Anterior cingulate cortex (tissue), 58 donors: ENCODE measurements around the gene DGCR2.

Source experiments
- DNase-seq, 58 donors: peaks; one replicate each; lab custom pipeline; 2025; lab: John Stamatoyannopoulos, UW

DGCR2 gene

GRCh38 chr22:19128946-19129727 lies 6.9 kb upstream of the DGCR2 start:
- DNase-seq, result no peak

GRCh38 chr22:19128009-19128401 lies 5.8 kb upstream of the DGCR2 start:
- DNase-seq, result no peak

GRCh38 chr22:19127329-19128008 lies 5.3 kb upstream of the DGCR2 start:
- DNase-seq, result no peak

GRCh38 chr22:19126309-19127273 lies 4.4 kb upstream of the DGCR2 start:
- no peak for DNase-seq

- DNase-seq, result no peak
These were observed 3.5 kb upstream of the DGCR2 start for GRCh38 chr22:19125474-19126308.

GRCh38 chr22:19125011-19125410 lies 2.8 kb upstream of the DGCR2 start:
- no peak for DNase-seq

- DNase-seq, result peak in 3 of 58 donors; percentile 30 to 48 (median 32)
These were observed 2.2 kb upstream of the DGCR2 start for GRCh38 chr22:19124377-19124776.

- DNase-seq, result no peak
These were observed 1.7 kb upstream of the DGCR2 start for GRCh38 chr22:19123936-19124335.

- peak in 3 of 58 donors; percentile 56 to 59 (median 57) for DNase-seq
These were observed 710 bp upstream of the DGCR2 start for GRCh38 chr22:19122752-19123492.

GRCh38 chr22:19121631-19122142 lies 525 bp downstream of the DGCR2 start:
- DNase-seq, result peak in 22 of 58 donors; percentile 13 to 63 (median 44)

GRCh38 chr22:19120829-19121630 lies 1.2 kb downstream of the DGCR2 start:
- DNase-seq, result no peak

- DNase-seq, result no peak
These were observed 2.3 kb downstream of the DGCR2 start for GRCh38 chr22:19119949-19120348.

- no peak for DNase-seq
These were observed 3.8 kb downstream of the DGCR2 start for GRCh38 chr22:19118329-19118880.

- DNase-seq, result no peak
These were observed 5.1 kb downstream of the DGCR2 start for GRCh38 chr22:19117111-19117512.

GRCh38 chr22:19115628-19116027 lies 6.6 kb downstream of the DGCR2 start:
- DNase-seq, result peak in 7 of 58 donors; percentile 18 to 46 (median 29)

- peak in 1 of 58 donors; percentile 42 for DNase-seq
These were observed 7.1 kb downstream of the DGCR2 start for GRCh38 chr22:19114984-19115552.

- no peak for DNase-seq
These were observed 8.8 kb downstream of the DGCR2 start for GRCh38 chr22:19113429-19113828.
